ENCODE data around the gene LAMC3. TPM values are rescaled to one million over a fixed set of nuclear protein-coding genes. Genes with fewer than 3 reads are reported as not detected.

Gene LAMC3
- total RNA-seq, 2 experiments from 2014 or later = 0.19 to 2.2 TPM

DNA sequence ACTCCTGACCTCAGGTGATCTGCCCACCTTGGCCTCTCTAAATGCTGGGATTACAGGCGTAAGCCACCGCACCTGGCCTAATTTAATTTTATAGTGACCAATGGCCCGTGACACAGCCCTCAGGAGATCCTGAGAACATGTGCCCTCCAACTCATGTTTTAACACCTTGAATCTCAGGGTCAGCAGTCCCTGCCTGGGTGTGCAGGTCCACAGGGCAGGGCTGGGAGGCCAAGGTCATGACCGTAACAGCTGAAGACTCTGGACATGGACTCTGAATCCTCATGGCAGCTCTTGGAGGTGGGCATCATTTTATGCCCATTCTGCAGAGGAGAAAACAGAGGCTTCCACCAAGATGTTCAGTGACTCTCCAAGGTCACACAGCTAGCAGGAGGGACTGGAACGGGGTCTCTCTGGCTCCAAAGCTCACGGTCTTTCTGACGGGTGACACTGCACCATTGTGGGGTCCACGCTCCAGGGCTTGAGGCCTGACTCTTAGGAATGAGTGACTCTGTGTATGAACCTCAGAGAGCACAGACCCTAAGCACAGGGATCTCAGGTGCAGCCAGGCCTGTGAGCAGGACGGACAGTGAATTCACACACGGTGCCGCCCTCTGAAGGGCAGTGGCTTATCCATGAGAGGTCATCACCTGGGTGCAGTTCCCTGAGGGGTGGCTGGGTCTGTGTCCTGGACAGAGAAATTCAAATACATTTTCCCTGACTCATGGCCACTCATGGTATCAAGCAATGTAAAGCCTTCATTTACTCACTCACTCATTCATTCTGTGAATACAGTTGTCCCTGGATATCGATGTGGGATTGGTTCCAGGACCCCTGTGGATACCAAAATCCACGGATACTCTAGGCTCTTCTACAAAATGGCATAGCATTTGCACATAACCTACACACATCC is 32.8 kb upstream of the LAMC3 start:
- H3K36me3 ChIP-seq (ENCODE audit: insufficient read depth, low read length) = no peaks in the 10 kb centered on the region
- H2AFZ ChIP-seq (ENCODE audit: low read length) = no peak overlapping the region
- CTCF ChIA-PET (ENCODE audit: unreplicated experiment) = no interaction called here
- no peak overlapping the region for H3K27ac ChIP-seq (ENCODE audit: low read depth, low read length, poor library complexity, severe bottlenecking)
- H3K4me3 ChIP-seq (ENCODE audit: low read depth, low read length, poor library complexity, severe bottlenecking) = no peak overlapping the region
- no peak overlapping the region for H3K4me2 ChIP-seq (ENCODE audit: low read length)
- H4K20me1 ChIP-seq (ENCODE audit: insufficient read depth, low read length) = no peaks in the 10 kb centered on the region
- no peaks in the 10 kb centered on the region for H3K4me1 ChIP-seq (ENCODE audit: insufficient read depth, low read length, poor library complexity, severe bottlenecking)
- no peaks in the 10 kb centered on the region for H3K9me2 ChIP-seq (ENCODE audit: insufficient read depth, low read length)
- H3K9me3 ChIP-seq (ENCODE audit: low read length) = no peaks in the 10 kb centered on the region
- no peaks in the 10 kb centered on the region for H3K79me2 ChIP-seq (ENCODE audit: insufficient read depth, low read depth, low read length)
- TF ChIP-seq, protein P1, sequence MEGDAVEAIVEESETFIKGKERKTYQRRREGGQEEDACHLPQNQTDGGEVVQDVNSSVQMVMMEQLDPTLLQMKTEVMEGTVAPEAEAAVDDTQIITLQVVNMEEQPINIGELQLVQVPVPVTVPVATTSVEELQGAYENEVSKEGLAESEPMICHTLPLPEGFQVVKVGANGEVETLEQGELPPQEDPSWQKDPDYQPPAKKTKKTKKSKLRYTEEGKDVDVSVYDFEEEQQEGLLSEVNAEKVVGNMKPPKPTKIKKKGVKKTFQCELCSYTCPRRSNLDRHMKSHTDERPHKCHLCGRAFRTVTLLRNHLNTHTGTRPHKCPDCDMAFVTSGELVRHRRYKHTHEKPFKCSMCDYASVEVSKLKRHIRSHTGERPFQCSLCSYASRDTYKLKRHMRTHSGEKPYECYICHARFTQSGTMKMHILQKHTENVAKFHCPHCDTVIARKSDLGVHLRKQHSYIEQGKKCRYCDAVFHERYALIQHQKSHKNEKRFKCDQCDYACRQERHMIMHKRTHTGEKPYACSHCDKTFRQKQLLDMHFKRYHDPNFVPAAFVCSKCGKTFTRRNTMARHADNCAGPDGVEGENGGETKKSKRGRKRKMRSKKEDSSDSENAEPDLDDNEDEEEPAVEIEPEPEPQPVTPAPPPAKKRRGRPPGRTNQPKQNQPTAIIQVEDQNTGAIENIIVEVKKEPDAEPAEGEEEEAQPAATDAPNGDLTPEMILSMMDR (conservative IDR thresholded peaks at IDR 0.05; ENCODE audit: low read length) = no peak
- no peak for TF ChIP-seq EZH2phosphoT487 (IDR thresholded peaks at IDR 0.05; ENCODE audit: borderline replicate concordance, low read depth, low read length)
- BruUV-seq (replicated peaks) = no TSS peak
- intact Hi-C loops (cut with micrococcal nuclease; ENCODE audit: unreplicated experiment) = no loop called here
- DNase-seq (ENCODE audit: low spot score) = no peak
- POLR2A ChIA-PET = no interaction called here

DNA sequence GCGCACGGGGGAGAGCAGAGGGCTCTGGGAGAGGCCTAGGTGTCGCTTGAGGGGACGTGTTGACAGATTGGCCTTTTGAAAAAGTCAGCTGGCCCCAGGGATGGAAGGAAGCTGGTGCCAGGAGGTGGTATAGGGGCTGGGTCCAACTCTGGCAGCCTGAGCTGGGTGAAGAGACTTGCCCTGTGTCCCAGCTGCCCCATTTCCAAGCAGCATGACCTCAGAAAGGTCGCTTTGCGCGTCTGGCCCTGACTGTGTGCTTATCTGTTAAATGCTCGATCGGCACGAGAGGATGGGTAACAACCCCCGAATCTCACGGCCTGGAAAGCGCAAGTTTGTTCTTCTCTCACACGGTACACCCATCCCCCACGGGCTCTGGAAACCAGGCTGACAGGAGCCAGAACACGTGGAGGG is 31.2 kb upstream of the LAMC3 start:
- no peak overlapping the region for H3K27ac ChIP-seq (ENCODE audit: low read depth, low read length, poor library complexity, severe bottlenecking)
- no peaks in the 10 kb centered on the region for H3K4me1 ChIP-seq (ENCODE audit: insufficient read depth, low read length, poor library complexity, severe bottlenecking)
- no peak for DNase-seq (ENCODE audit: low spot score)
- H3K9me2 ChIP-seq (ENCODE audit: insufficient read depth, low read length) = no peaks in the 10 kb centered on the region
- no peak overlapping the region for H2AFZ ChIP-seq (ENCODE audit: low read length)
- H3K9me3 ChIP-seq (ENCODE audit: low read length) = no peaks in the 10 kb centered on the region
- H4K20me1 ChIP-seq (ENCODE audit: insufficient read depth, low read length) = no peaks in the 10 kb centered on the region
- TF ChIP-seq, protein P1 (conservative IDR thresholded peaks at IDR 0.05; ENCODE audit: low read length) = no peak
- no peak for TF ChIP-seq EZH2phosphoT487 (IDR thresholded peaks at IDR 0.05; ENCODE audit: borderline replicate concordance, low read depth, low read length)
- ChIA-PET CTCF (ENCODE audit: unreplicated experiment) (no interaction called here), POLR2A (no interaction called here)
- H3K79me2 ChIP-seq (ENCODE audit: insufficient read depth, low read depth, low read length) = no peaks in the 10 kb centered on the region
- no peak overlapping the region for H3K4me3 ChIP-seq (ENCODE audit: low read depth, low read length, poor library complexity, severe bottlenecking)
- no peak overlapping the region for H3K4me2 ChIP-seq (ENCODE audit: low read length)
- no peaks in the 10 kb centered on the region for H3K36me3 ChIP-seq (ENCODE audit: insufficient read depth, low read length)
- intact Hi-C loops (cut with micrococcal nuclease; ENCODE audit: unreplicated experiment) = no loop called here
- no TSS peak for BruUV-seq (replicated peaks)
